ENCODE measurements around the gene LRTM2.

LRTM2 gene

GRCh38 chr12:1830401-1830845 lies 10.1 kb downstream of the LRTM2 start:
- DNase-seq (ENCODE audit: low spot score), result no peak

GRCh38 chr12:1830981-1831963 lies 10.9 kb downstream of the LRTM2 start:
- peak; percentile 98 for DNase-seq (ENCODE audit: low spot score)

GRCh38 chr12:1832801-1833595 lies 12.6 kb downstream of the LRTM2 start:
- DNase-seq (ENCODE audit: low spot score), result no peak

GRCh38 chr12:1833596-1834028 lies 13.2 kb downstream of the LRTM2 start:
- no peak for DNase-seq (ENCODE audit: low spot score)

- DNase-seq (ENCODE audit: low spot score), result no peak
Observed at GRCh38 chr12:1834186-1834925, 14.0 kb downstream of the LRTM2 start.

GRCh38 chr12:1835211-1836131 lies 15.1 kb downstream of the LRTM2 start:
- DNase-seq (ENCODE audit: low spot score), result no peak

GRCh38 chr12:1836241-1836803 lies 16.0 kb downstream of the LRTM2 start:
- DNase-seq (ENCODE audit: low spot score), result no peak

- DNase-seq (ENCODE audit: low spot score), result peak; percentile 55
Observed at GRCh38 chr12:1836854-1837421, 16.6 kb downstream of the LRTM2 start.

GRCh38 chr12:1837541-1838204 lies 17.3 kb downstream of the LRTM2 start:
- no peak for DNase-seq (ENCODE audit: low spot score)

- no peak for DNase-seq (ENCODE audit: low spot score)
Observed at GRCh38 chr12:1838205-1838993, 18.0 kb downstream of the LRTM2 start.

- DNase-seq (ENCODE audit: low spot score), result no peak
Observed at GRCh38 chr12:1838994-1839365, 18.6 kb downstream of the LRTM2 start.

GRCh38 chr12:1839464-1839863 lies 19.1 kb downstream of the LRTM2 start:
- DNase-seq (ENCODE audit: low spot score), result no peak

- DNase-seq (ENCODE audit: low spot score), result no peak
Observed at GRCh38 chr12:1839956-1840951, 19.9 kb downstream of the LRTM2 start.

GRCh38 chr12:1840981-1841425 lies 20.6 kb downstream of the LRTM2 start:
- DNase-seq (ENCODE audit: low spot score), result no peak

GRCh38 chr12:1841586-1842182 lies 21.3 kb downstream of the LRTM2 start:
- DNase-seq (ENCODE audit: low spot score), result no peak

GRCh38 chr12:1842183-1842904 lies 22.0 kb downstream of the LRTM2 start:
- DNase-seq (ENCODE audit: low spot score), result no peak

Measured in iPS-NIHi11 (cell line).